HL-60 (cell line): ENCODE results near the gene CEBPE.

ENCODE experiments used
- DNase-seq, 2 experiments: peaks; one replicate each; pipeline ENCODE4 v3.0.0-alpha.2; 2010 to 2020; ENCODE audit warnings: low read depth in 1 of 2, low spot score in 1 of 2
- H3K27ac ChIP-seq: fragments of 250-450 bp; sonication (Bioruptor Pico); replicated peaks from 2 replicates; pipeline ENCODE4 v1.5.1; 2020; ENCODE audit warnings: mild to moderate bottlenecking, moderate library complexity
- H3K27me3 ChIP-seq: fragments of 250-450 bp; sonication (Bioruptor Pico); 2 replicates; pipeline ENCODE4 v1.5.1; 2021; ENCODE audit warnings: mild to moderate bottlenecking, moderate library complexity; ENCODE audit not compliant: insufficient read depth, poor library complexity, severe bottlenecking
- H3K4me3 ChIP-seq: replicated peaks from 2 replicates; pipeline ENCODE4 v1.5.1; 2011; ENCODE audit warnings: mild to moderate bottlenecking, control low read depth, low read length; ENCODE audit not compliant: insufficient read depth
- GABPA ChIP-seq: IDR thresholded peaks from 2 replicates; pipeline ENCODE4 v1.6.1; 2012; ENCODE audit warnings: low read depth
- POLR2AphosphoS5 ChIP-seq: IDR thresholded peaks from 2 replicates; pipeline ENCODE4 v1.6.1; 2012; ENCODE audit warnings: low read depth
- SPI1 ChIP-seq: IDR thresholded peaks from 2 replicates; pipeline ENCODE4 v1.6.1; 2012; ENCODE audit warnings: low read depth, mild to moderate bottlenecking, borderline replicate concordance
- TF ChIP-seq, protein P1 (sequence below): IDR thresholded peaks from 2 replicates; pipeline ENCODE4 v1.6.1; 2012; ENCODE audit warnings: low read depth; ENCODE audit not compliant: insufficient replicate concordance
- TF ChIP-seq, protein P2 (sequence below): IDR thresholded peaks from one replicate; pipeline ENCODE4 v1.5.1; 2011; ENCODE audit warnings: low read length, control low read depth, inconsistent platforms; ENCODE audit not compliant: insufficient read depth

CEBPE gene

DNA sequence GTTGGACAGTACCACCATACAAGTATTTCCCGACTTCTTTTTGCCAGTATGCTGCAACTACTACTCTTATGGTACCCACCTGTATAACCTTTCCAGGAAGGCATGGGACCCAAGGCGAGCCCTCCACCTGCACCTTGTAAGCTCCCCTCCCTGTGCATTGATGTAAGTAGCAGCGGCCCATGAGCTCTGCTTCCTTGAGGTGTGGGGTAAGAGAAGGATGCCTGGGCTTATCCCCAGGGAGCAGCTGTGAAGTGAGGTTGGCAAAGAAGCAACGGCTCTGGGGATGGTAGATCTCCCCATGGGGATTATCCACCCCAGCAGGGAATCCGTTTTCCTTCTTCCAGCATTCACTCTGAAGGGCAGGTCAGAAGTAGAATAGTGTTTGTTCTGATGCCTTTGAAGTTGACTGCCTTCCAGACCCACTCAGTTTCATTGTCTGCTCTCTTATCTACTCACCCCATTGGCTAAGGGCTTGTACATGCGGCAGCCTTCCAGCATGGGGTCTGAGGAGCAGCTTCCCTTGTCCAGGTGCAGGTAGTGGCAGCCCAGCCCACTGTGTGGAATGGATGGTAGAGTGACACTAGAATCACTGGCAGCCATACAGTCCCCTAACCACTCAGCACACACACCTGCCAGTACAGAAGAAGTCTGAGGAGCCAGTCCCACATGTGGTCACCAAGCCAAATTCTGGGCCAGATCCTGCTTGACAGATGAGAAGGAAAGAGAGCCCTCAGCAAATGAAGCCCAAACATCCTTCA is 17.7 kb downstream of the CEBPE start:
- Histone ChIP-seq H3K27ac (no peak overlapping the region), H3K27me3 (no peaks in the 10 kb centered on the region), H3K4me3 (no peak overlapping the region)
- DNase-seq, result no peak
- TF ChIP-seq GABPA (no peak), POLR2AphosphoS5 (no peak), SPI1 (no peak)
- TF ChIP-seq, protein P1, sequence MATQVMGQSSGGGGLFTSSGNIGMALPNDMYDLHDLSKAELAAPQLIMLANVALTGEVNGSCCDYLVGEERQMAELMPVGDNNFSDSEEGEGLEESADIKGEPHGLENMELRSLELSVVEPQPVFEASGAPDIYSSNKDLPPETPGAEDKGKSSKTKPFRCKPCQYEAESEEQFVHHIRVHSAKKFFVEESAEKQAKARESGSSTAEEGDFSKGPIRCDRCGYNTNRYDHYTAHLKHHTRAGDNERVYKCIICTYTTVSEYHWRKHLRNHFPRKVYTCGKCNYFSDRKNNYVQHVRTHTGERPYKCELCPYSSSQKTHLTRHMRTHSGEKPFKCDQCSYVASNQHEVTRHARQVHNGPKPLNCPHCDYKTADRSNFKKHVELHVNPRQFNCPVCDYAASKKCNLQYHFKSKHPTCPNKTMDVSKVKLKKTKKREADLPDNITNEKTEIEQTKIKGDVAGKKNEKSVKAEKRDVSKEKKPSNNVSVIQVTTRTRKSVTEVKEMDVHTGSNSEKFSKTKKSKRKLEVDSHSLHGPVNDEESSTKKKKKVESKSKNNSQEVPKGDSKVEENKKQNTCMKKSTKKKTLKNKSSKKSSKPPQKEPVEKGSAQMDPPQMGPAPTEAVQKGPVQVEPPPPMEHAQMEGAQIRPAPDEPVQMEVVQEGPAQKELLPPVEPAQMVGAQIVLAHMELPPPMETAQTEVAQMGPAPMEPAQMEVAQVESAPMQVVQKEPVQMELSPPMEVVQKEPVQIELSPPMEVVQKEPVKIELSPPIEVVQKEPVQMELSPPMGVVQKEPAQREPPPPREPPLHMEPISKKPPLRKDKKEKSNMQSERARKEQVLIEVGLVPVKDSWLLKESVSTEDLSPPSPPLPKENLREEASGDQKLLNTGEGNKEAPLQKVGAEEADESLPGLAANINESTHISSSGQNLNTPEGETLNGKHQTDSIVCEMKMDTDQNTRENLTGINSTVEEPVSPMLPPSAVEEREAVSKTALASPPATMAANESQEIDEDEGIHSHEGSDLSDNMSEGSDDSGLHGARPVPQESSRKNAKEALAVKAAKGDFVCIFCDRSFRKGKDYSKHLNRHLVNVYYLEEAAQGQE, result no peak
- TF ChIP-seq, protein P2, sequence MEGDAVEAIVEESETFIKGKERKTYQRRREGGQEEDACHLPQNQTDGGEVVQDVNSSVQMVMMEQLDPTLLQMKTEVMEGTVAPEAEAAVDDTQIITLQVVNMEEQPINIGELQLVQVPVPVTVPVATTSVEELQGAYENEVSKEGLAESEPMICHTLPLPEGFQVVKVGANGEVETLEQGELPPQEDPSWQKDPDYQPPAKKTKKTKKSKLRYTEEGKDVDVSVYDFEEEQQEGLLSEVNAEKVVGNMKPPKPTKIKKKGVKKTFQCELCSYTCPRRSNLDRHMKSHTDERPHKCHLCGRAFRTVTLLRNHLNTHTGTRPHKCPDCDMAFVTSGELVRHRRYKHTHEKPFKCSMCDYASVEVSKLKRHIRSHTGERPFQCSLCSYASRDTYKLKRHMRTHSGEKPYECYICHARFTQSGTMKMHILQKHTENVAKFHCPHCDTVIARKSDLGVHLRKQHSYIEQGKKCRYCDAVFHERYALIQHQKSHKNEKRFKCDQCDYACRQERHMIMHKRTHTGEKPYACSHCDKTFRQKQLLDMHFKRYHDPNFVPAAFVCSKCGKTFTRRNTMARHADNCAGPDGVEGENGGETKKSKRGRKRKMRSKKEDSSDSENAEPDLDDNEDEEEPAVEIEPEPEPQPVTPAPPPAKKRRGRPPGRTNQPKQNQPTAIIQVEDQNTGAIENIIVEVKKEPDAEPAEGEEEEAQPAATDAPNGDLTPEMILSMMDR, result no peak

DNA sequence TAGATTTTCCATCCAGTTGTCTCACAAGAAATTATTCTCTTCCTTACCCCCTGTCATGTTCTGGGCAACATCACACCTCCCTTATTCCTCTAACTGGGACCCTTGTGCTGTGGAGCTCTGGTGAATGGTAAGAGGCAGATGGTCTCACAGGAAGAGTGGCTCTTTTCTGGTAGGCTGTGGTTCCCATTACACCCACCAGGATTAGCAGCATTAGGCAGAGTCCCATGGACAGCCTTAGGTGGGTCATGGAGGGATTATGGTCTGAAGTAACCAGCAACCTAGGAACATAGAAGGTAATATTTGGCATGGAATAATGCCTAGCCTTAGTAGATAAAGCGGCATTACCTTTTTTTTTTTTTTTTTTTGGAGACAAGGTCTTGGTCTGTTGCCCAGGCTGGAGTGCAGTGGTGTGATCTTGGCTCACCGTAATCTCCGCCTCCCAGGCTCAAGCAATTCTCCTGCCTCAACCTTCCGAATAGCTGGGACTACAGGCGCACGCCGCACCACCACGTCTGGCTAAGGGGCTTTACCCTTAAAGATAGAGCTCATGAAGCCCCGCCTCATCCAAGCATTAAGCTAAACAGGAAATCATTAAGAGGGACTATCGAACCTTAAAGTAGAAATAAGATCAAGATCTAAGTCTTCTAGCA is 19.7 kb downstream of the CEBPE start:
- H3K27me3 ChIP-seq, result no peaks in the 10 kb centered on the region
- TF ChIP-seq GABPA, result no peak
- TF ChIP-seq POLR2AphosphoS5, result no peak
- TF ChIP-seq, protein P2, result no peak
- TF ChIP-seq, protein P1, result no peak
- no peak for TF ChIP-seq SPI1
- DNase-seq, result no peak
- H3K4me3 ChIP-seq, result no peak overlapping the region
- no peak overlapping the region for H3K27ac ChIP-seq

DNA sequence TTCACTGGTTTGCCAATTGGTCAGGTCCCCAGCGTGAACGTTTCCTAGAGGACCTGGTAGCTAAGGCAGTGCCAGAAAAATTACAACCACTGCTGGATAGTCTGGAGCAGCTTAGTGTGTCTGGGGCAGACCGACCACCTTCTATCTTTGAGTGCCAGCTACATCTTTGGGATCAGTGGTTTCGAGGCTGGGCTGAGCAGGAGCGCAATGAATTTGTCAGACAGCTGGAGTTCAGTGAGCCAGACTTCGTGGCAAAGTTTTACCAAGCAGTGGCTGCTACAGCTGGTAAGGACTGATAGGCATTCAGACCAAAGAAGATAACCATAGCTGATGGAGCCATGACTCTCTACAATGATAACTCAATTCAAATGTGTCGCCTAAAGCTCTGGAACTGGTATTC is 21.3 kb downstream of the CEBPE start:
- H3K27ac ChIP-seq, result no peak overlapping the region
- H3K4me3 ChIP-seq, result no peak overlapping the region
- TF ChIP-seq GABPA, result no peak
- no peak for TF ChIP-seq SPI1
- TF ChIP-seq, protein P2, result no peak
- TF ChIP-seq, protein P1, result no peak
- TF ChIP-seq POLR2AphosphoS5, result no peak
- DNase-seq, result no peak
- no peaks in the 10 kb centered on the region for H3K27me3 ChIP-seq
